ENCODE results near the gene FSTL5. TPM values are rescaled to one million over a fixed set of nuclear protein-coding genes. Genes with fewer than 3 reads are reported as not detected.

Gene FSTL5
- total RNA-seq, 1 experiment from 2014 or later, result not detected

GRCh38 chr4:161799710-161800109 lies 364.1 kb downstream of the FSTL5 start:
- no peak for ATAC-seq
- H3K79me2 ChIP-seq (ENCODE audit: insufficient read depth, low read length), result no peaks in the 10 kb centered on the region
- H3K9me2 ChIP-seq (ENCODE audit: insufficient read depth), result no peaks in the 10 kb centered on the region; the same call in 1 of the 2 replicates
- DNase-seq (ENCODE audit: low read depth, low spot score), result no peak
- no peaks in the 10 kb centered on the region for H3K9me3 ChIP-seq (ENCODE audit: control insufficient read depth in 1 of 2, insufficient read depth in 1 of 2, low read depth in 1 of 2, low read length in 2 of 2)
- POLR2A ChIA-PET, result no interaction called here
- H3K36me3 ChIP-seq (ENCODE audit: control insufficient read depth in 1 of 2, insufficient read depth in 2 of 2, low read length in 2 of 2), result no peaks in the 10 kb centered on the region
- H3K27ac ChIP-seq (ENCODE audit: low read depth, low read length), result no peak overlapping the region
- H3K4me2 ChIP-seq (ENCODE audit: low read length), result no peak overlapping the region
- H3K4me1 ChIP-seq (ENCODE audit: control insufficient read depth in 1 of 2, insufficient read depth in 2 of 2, low read length in 2 of 2), result no peaks in the 10 kb centered on the region
- CTCF ChIA-PET, result no interaction called here
- no TSS peak for BruUV-seq (replicated peaks)
- no peaks in the 10 kb centered on the region for H4K20me1 ChIP-seq (ENCODE audit: insufficient read depth)
- H2AFZ ChIP-seq (ENCODE audit: low read depth, low read length, poor library complexity, severe bottlenecking), result no peak overlapping the region
- intact Hi-C loops (cut with micrococcal nuclease), result no loop called here
- no peak overlapping the region for H3K9ac ChIP-seq (ENCODE audit: low read length)
- no peak overlapping the region for H3K4me3 ChIP-seq (replicated peaks in 1 of 2; ENCODE audit: low read depth in 1 of 2, low read length in 2 of 2)
- TF ChIP-seq ZNF274 (IDR thresholded peaks at IDR 0.05; ENCODE audit: low read depth, low read length) (no peak), CEBPB (IDR thresholded peaks at IDR 0.05; ENCODE audit: low read depth) (no peak), ZBTB33 (IDR thresholded peaks at IDR 0.05; ENCODE audit: extremely low read depth, insufficient replicate concordance, low read length) (no peak), EZH2phosphoT487 (IDR thresholded peaks at IDR 0.05; ENCODE audit: borderline replicate concordance) (no peak), REST (IDR thresholded peaks at IDR 0.05; ENCODE audit: low read depth) (no peak), POLR2AphosphoS5 (IDR thresholded peaks at IDR 0.05; ENCODE audit: low read depth, low read length) (no peak), RAD21 (IDR thresholded peaks at IDR 0.05; ENCODE audit: low read depth) (no peak), YY1 (IDR thresholded peaks at IDR 0.05; ENCODE audit: extremely low read depth, insufficient replicate concordance, low read depth, low read length) (no peak), CBX3 (IDR thresholded peaks at IDR 0.05; ENCODE audit: low read depth) (no peak), POLR2A (IDR thresholded peaks at IDR 0.05; ENCODE audit: borderline replicate concordance, extremely low read depth, insufficient read depth, insufficient read length) (no peak), FOSL1 (IDR thresholded peaks at IDR 0.05; ENCODE audit: low read depth) (no peak), ATF3 (IDR thresholded peaks at IDR 0.05) (no peak), JUND (IDR thresholded peaks at IDR 0.05) (no peak), EZH2 (IDR thresholded peaks at IDR 0.05) (no peak), ZFX (IDR thresholded peaks at IDR 0.05) (no peak), SRF (IDR thresholded peaks at IDR 0.05; ENCODE audit: low read depth) (no peak)
- no peaks in the 10 kb centered on the region for H3K27me3 ChIP-seq (ENCODE audit: insufficient read depth, low read length)
- RAD21 ChIA-PET (ENCODE audit: low non-redundant PET in 1 of 2, low total read pairs in 2 of 2, uncharacterized antibody in 2 of 2, unreplicated experiment in 2 of 2), result no interaction called here
